ENCODE results near the gene LSM10. TPM values are rescaled to one million over a fixed set of nuclear protein-coding genes. Genes with fewer than 3 reads are reported as not detected.

Gene LSM10
- total and polyA plus RNA-seq, 2 of the 4 experiments (the other 2 are of a cell fraction) = 11.7 to 78.9 TPM

- H2AK9ac ChIP-seq (replicated peaks; ENCODE audit: low read depth, low read length, poor library complexity) = no peak overlapping the region
- H3K27ac ChIP-seq (ENCODE audit: insufficient read depth, low read length) = no peak overlapping the region
- no peak overlapping the region for H3K4me3 ChIP-seq (ENCODE audit: insufficient read depth, low read depth, low read length)
- no peak overlapping the region for H3K14ac ChIP-seq (replicated peaks; ENCODE audit: low read depth, low read length)
- H3K79me1 ChIP-seq (ENCODE audit: low read depth in 1 of 2, low read length in 2 of 2) = peaks cover 0 to 7% of the 10 kb centered on the region in 2 experiments; a peak in 2 of 4 replicates
- WGBS, 2 experiments (ENCODE audit: extremely low coverage in 2 of 2, insufficient read length in 1 of 2) = no CpG with 5 or more reads among the region's 12 CpGs
- H3K36me3 ChIP-seq (ENCODE audit: control insufficient read depth, insufficient read depth, low read length) = no peaks in the 10 kb centered on the region
- H3K4me1 ChIP-seq (ENCODE audit: control insufficient read depth, insufficient read depth, low read length) = no peaks in the 10 kb centered on the region
- H2BK120ac ChIP-seq (ENCODE audit: low read depth, low read length) = no peak overlapping the region
- POLR2A ChIA-PET (ENCODE audit: unreplicated experiment) = no interaction called here
- no peak overlapping the region for H2BK15ac ChIP-seq (ENCODE audit: low read depth, low read length)
- no peak for DNase-seq
- no peaks in the 10 kb centered on the region for H3K9me1 ChIP-seq (ENCODE audit: insufficient read depth, low read length)
- H3K4me2 ChIP-seq (ENCODE audit: low read depth, low read length) = no peak overlapping the region
- in situ Hi-C loops (cut with MboI; ENCODE audit: low sequenced_read_pairs) (loop anchor here (25.0 kb wide), 1 partner anchor 290 kb away; no protein-coding TSS in a partner anchor), dilution Hi-C loops (cut with HindIII; ENCODE audit: low sequenced_read_pairs, unreplicated experiment) (no loop called here), intact Hi-C loops (cut with micrococcal nuclease) (no loop called here)
- 0 out of 4 replicates have a peak overlapping the region, but pooled peaks of 1 of the 2 experiments have one; percentile 42 for H4K8ac ChIP-seq (ENCODE audit: low read depth in 2 of 2, low read length in 2 of 2)
- no peak overlapping the region for H3K18ac ChIP-seq (ENCODE audit: low read depth, low read length)
- no peak overlapping the region for H2BK20ac ChIP-seq (ENCODE audit: low read depth, low read length)
- CTCF ChIA-PET = no interaction called here
- H3K9ac ChIP-seq (ENCODE audit: low read depth, low read length) = no peak overlapping the region
- no peak overlapping the region for H4K5ac ChIP-seq (ENCODE audit: low read depth, low read length)
- H4K91ac ChIP-seq (ENCODE audit: insufficient read depth, low read depth, low read length) = no peak overlapping the region
- ATAC-seq (ENCODE audit: low read depth) = no peak
- H2AFZ ChIP-seq (replicated peaks; ENCODE audit: low read length, poor library complexity) = no peak overlapping the region
- H3K27me3 ChIP-seq (ENCODE audit: control insufficient read depth, insufficient read depth, low read length) = no peaks in the 10 kb centered on the region
- H2BK5ac ChIP-seq (ENCODE audit: low read depth, low read length, poor library complexity, severe bottlenecking) = no peak overlapping the region
- no TSS peak for BruUV-seq (replicated peaks)
- H3K23ac ChIP-seq (ENCODE audit: low read depth, low read length) = no peak overlapping the region
- no peaks in the 10 kb centered on the region for H4K20me1 ChIP-seq (ENCODE audit: insufficient read depth, low read length)
- H3K9me3 ChIP-seq (ENCODE audit: control insufficient read depth, insufficient read depth, low read length) = no peaks in the 10 kb centered on the region
- H2AK5ac ChIP-seq (ENCODE audit: low read depth, low read length) = peak overlapping the region; percentile 39; the same call in 1 of the 2 replicates
- TF ChIP-seq USF2 (IDR thresholded peaks at IDR 0.05; ENCODE audit: low read depth, low read length) = no peak
- TF ChIP-seq CHD1 (IDR thresholded peaks at IDR 0.05; ENCODE audit: low read depth, low read length) = no peak
- no peak for TF ChIP-seq CEBPB (IDR thresholded peaks at IDR 0.05; ENCODE audit: low read depth, low read length)
- no peak for TF ChIP-seq MXI1 (IDR thresholded peaks at IDR 0.05; ENCODE audit: borderline replicate concordance, low read depth, low read length)
- no peak for TF ChIP-seq RCOR1 (IDR thresholded peaks at IDR 0.05; ENCODE audit: insufficient replicate concordance, low read length)
- no peak for TF ChIP-seq RFX5 (IDR thresholded peaks at IDR 0.05; ENCODE audit: low read depth, low read length)
- no peak for TF ChIP-seq MAZ (IDR thresholded peaks at IDR 0.05; ENCODE audit: borderline replicate concordance, low read depth, low read length)
- TF ChIP-seq RAD21 (IDR thresholded peaks at IDR 0.05; ENCODE audit: low read length) = no peak
- no peak for TF ChIP-seq FOS (IDR thresholded peaks at IDR 0.05; ENCODE audit: low read depth, low read length)
- no peak for TF ChIP-seq CTCF (conservative IDR thresholded peaks at IDR 0.05; ENCODE audit: low read depth, low read length)
- H3K4ac ChIP-seq (ENCODE audit: low read depth, low read length) = 0 out of 2 replicates have a peak overlapping the region, but pooled peaks have one; percentile 5
- no peak overlapping the region for H3K56ac ChIP-seq (ENCODE audit: extremely low read depth, insufficient read depth, low read length)
Measured at GRCh38 chr1:36401602-36402503, 4.1 kb upstream of the LSM10 start.
